RCC 7860 (cell line): ENCODE measurements around the gene ZBTB7A.

Experiments
- DNase-seq: peaks from one replicate; pipeline ENCODE4 v3.0.0-alpha.2; 2015; ENCODE audit warnings: low spot score
- FAIRE-seq: peaks from 2 replicates; lab custom pipeline; 2012; peaks lifted over from hg19 to GRCh38; lab: Jason Lieb, UNC

Gene ZBTB7A

DNA sequence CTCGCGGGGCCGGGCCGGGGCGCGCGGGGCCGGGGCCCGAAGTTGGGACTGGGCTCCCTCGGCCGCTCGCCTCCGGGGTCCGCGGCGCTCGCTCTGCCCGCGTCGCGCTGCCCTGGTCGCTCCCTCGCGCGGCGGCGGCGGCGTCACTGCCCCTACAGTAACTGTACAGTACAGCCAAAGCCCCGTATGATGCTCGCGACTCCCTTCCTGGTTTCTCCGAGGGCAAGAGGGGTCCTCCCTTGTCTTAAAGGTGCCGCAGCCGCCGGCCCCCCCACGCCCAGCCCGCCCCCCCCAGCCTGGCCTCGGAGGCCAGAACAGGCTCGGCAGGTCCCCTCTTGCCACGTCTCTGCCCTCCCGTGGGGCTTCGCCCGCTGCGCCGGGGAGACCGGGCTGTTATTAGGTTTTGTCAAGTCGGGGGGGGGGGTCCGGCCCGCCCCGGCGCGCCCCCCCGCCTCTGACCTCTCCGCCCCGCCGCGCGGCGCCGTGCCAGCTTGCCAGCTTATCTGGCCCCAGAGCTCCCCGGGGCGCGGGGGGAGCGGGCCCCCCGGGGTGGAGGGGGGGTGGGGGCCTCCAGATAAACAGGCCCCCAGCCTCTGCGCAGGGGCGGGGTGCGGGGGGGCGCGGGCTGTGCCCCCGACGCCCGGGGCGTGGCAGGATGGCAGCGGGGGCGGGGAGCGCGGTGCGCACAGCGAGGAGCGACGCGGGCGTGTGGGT lies at the start of gene ZBTB7A:
Gene ZBTB7A (minus strand): TSS at position 218 of the 714 bp plus-strand sequence. CDS start 11,667 bp downstream, outside the sequence.
- peak; percentile 63 for DNase-seq
- FAIRE-seq = no peak

DNA sequence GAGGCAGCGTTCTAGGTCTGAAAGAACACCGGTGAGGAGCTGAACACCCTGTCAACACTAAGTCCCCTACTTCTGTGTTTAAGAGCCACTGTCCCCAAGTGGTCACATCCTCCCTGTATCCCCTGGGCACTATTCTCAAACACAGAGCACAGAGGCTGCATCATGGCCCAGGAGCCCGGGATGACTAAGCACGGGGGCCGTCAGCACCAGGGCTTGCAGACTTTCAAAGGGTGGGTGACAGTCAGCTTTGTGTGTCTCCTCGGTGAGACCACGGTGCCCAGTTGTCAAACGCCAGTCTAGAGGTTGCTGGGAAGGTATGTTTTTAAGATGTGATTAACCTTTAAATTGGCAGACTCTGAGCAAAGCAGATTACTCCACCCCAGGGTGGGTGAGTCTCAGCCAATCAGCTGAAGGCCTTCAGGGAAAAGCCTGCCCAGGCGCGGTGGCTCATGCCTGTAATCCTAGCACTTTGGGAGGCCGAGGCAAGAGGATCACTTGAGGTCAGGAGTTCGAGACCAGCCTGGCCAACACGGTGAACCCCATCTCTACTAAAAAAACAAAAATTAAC lies 49.2 kb upstream of the ZBTB7A start:
- DNase-seq (no peak), FAIRE-seq (no peak)

- FAIRE-seq (no peak), DNase-seq (no peak)
These were observed 48.5 kb upstream of the ZBTB7A start for GRCh38 chr19:4115050-4115817.

GRCh38 chr19:4114181-4114580 lies 47.5 kb upstream of the ZBTB7A start:
- no peak for DNase-seq
- no peak for FAIRE-seq

GRCh38 chr19:4113398-4114088 lies 46.8 kb upstream of the ZBTB7A start:
- FAIRE-seq = no peak

DNA sequence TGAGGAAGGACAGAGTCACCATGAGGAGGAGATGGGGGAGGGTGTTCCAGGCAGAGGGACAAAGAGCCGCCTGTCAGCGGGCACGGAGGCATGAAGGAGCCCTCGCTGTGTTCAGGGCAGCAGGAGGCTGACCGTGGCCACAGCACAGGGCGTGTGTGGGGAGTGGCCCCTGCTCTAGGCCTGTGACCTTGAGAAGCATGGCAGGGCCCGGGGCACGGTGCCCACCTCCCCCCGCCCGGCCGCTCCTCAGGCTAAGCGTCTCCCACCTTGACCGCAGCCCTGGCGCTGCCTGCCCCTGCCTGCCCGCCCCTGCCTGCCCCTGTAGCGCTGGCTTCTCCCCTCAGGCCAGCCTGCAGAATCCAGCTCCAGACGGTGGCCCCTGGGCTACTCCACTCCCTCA lies 45.7 kb upstream of the ZBTB7A start:
- DNase-seq (no peak), FAIRE-seq (no peak)

More at GRCh38 chr19:4113398-4114088, 46.8 kb upstream of the ZBTB7A start:
- no peak for DNase-seq

DNA sequence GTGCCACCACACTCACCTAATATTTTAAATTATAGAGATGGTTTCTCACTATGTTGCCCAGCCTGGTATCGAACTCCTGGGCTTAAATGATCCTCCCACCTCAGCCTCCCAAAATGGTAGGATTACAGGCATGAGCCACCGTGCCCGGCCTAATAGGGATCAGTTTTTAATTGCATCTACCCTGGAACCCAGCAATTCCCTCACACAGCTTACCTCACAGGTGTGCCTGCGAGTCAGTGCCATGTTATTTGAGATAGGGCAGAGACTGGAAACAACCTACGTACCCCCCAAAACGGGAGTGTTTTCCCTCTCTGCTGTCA lies 42.9 kb upstream of the ZBTB7A start:
- FAIRE-seq = no peak

DNA sequence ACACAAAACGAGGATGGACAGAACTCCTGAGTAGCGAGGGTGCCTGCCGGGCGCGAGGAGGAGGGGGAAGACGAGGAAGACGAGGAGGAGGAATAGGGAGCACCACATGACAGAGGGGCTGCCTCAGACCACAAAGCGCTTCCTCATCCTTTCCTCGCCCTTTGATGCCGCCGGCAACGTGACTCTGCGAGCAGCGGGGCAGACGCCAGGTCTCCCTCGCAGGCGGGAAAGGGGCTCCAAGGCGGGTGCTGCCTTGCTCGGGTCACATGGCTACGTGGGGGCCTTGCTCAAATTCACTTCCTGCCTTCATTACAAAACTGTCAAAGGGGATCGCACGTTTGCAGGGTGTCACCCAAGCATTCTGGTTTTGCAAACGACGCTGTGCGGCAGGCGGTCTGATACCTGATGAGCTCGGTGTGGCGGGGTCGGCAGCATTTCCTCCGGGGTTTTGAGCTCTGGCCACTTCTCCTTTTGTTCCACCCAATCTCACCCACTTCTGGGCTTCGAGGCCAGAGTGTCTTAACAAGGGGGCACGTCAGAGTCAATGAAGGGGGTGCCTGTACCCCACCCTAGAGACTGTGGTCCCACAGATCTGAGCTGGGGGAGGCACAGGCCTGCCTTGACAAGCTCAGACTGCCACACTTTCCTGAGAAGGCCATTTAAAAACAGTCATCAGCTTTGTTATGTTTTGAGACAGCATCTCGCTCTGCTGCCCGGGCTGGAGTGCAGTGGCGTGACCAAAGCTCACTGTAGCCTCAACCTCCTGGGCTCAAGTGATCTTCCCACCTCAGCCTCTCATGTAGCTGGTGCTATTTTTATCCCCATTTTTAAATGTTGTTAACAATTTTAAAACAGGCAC lies 42.3 kb upstream of the ZBTB7A start:
- FAIRE-seq = no peak
- no peak for DNase-seq

More for the DNA sequence above, 42.9 kb upstream of the ZBTB7A start:
- no peak for DNase-seq

GRCh38 chr19:4103080-4103433 lies 36.4 kb upstream of the ZBTB7A start:
- peak; percentile 23 for DNase-seq

DNA sequence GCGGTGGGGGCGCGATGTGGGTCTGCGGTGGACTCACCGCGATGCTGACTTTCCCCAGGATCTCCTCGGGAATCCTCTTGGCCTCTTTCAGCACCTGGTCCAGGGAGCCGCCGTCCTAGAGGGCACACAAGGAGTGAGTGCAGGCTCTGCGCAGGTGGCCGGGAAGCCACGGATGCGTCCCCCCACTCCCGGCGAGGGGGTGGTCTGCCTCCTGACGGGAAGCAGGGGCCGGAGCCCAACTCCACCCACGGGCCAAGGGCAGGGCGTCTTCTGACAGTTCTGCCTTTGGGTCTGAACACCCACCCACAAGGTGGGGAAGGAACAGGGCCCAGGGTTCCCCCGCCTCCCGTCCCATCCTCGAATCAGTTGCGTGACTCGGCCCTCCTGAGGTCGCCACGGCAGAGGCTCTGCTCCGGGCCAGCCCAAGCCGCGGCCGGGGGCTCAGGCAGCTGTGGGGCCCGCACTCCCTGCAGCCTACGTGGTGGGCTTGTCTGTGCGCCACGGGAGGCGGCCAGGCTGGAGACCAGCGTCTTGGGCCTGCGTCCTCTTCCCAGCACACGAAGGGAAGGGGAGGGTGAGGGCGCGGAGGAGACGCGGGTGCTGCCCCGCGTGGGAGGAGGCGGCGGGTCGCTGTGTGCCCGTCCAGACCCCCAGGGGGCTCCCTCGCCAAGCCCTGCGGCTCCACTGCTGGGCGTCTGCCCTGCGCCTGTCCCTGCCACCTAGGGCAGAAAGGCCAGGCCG lies 35.8 kb upstream of the ZBTB7A start:
- no peak for DNase-seq
- no peak for FAIRE-seq

More at GRCh38 chr19:4103080-4103433, 36.4 kb upstream of the ZBTB7A start:
- FAIRE-seq = no peak

GRCh38 chr19:4101496-4101770 lies 34.7 kb upstream of the ZBTB7A start:
- FAIRE-seq (no peak), DNase-seq (no peak)

GRCh38 chr19:4100647-4101495 lies 34.2 kb upstream of the ZBTB7A start:
- FAIRE-seq (no peak), DNase-seq (no peak)

- FAIRE-seq (no peak), DNase-seq (no peak)
These were observed 32.5 kb upstream of the ZBTB7A start for GRCh38 chr19:4099041-4099764.

DNA sequence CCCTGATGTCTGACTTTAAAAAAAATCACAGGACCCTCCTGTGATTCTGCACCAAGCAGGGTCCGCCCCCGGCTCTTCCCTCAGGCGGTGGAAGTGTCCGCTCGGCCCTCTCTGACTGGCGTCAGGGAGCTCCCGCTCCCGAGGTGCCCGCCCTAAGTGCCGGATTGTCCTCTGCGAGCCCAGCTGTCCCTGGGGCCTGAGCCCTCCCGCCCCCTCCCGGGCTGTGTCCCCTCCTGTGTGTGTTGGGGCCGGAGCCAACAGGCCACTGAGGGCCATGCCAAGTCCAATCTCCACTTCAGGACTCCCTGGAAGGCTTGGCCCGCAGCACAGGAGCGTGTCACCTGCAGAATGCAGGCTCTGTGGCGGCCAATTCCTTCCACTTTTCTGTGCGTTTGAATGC lies 31.8 kb upstream of the ZBTB7A start:
- no peak for FAIRE-seq
- DNase-seq = no peak

DNA sequence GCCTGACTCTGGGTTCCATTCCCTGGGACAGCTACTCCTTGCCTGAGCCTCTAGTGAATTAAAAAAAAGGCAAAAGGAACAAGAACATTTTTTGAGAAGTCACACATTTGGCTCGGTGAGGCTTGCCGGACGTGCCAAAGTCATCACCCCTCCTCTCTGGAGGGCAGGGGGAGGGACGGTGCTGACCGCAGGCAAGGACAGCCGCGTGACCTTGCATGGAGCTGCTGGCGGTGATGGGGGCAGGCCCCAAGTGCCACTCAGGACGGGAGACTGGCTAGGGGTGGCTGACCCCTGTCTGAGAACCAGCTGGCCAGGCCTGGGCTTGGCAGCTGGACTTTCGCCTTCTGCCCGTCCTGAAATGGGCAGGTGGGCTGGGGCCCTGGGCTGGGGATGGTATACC lies 30.8 kb upstream of the ZBTB7A start:
- DNase-seq = no peak
- no peak for FAIRE-seq

DNA sequence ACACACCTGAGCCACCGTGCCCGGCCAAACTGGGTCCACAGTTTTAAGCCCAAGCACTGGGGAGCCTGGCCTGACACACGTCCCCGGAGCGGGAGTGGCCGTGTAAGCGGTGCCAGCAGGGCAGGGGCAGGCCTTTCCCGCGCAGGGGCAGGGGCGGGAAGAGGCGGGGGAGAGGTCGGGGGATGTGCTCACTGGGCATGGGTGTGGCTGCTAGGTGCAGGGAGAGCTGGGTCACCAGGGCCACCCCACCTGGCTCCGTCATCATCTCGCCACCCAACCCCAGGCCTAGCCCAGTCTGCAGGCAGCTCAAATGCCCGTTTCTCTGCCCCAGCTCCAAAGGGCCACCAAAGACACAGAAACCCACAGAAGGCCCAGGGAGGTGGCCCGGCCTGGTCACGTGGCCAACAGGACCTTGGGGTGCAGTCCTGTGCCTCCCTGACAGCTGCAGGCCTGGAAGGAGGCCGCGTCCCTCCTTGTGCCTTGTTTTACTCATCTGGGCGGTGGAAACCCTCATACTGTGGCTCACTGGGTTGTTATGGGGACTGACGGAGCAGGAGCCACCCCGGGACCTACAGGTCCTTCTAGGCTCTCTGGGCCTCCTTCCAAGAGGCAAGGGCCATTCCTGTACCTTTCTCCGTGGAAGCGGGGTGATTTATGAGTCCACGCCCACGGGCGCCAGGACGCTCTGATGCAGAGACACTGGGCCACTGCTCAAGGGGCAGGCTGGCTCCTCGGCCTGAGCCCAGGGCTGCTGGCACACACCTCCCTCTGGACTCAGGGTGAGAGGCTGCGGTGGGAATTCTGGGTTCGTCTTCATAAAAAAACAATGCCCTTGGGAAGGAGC lies 29.6 kb upstream of the ZBTB7A start:
- no peak for DNase-seq
- FAIRE-seq = no peak

DNA sequence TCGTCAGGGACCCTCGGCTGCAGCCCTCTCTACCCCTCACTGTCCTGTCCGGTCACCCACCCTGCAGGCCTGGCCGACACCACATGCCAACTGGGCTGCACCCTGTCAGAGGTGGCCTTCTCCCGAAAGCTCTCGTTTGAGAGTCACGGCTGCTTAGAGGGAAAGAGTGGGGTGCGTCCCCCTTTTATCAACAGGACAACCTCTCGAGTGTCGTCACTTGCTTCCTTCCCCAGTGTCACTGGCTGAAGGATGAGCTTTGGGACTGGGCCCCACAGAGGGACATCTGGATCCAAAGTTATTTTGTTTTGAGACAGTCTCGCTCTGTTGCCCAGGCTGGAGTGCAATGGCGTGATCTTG lies 28.8 kb upstream of the ZBTB7A start:
- no peak for DNase-seq
- no peak for FAIRE-seq
